Measurements from ENCODE around the gene KIAA1671.

DNA sequence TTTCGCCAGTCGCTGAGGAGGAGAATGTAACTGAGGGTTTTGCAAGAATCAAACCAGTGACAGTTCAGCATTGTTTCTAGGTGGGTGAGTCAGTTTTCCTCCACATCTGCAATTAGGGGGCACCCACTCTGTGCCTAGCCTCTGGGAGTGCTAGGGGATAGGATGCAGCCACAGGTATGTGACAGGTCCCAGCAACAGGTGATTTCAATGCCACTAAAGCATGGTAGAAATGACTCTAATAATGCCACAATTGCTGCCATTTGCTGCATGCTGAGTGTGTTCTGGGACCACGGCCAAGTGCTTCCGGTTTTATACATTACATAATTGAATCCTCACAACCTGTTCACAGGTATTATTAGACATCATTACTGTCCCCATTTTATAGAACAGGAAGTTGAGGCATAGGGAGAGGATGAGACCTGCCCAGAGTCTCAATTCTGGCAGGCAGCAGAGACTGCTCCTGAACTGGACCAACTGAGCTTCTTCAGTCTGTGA lies 267.5 kb downstream of the KIAA1671 start:
- TF ChIP-seq, protein P1, sequence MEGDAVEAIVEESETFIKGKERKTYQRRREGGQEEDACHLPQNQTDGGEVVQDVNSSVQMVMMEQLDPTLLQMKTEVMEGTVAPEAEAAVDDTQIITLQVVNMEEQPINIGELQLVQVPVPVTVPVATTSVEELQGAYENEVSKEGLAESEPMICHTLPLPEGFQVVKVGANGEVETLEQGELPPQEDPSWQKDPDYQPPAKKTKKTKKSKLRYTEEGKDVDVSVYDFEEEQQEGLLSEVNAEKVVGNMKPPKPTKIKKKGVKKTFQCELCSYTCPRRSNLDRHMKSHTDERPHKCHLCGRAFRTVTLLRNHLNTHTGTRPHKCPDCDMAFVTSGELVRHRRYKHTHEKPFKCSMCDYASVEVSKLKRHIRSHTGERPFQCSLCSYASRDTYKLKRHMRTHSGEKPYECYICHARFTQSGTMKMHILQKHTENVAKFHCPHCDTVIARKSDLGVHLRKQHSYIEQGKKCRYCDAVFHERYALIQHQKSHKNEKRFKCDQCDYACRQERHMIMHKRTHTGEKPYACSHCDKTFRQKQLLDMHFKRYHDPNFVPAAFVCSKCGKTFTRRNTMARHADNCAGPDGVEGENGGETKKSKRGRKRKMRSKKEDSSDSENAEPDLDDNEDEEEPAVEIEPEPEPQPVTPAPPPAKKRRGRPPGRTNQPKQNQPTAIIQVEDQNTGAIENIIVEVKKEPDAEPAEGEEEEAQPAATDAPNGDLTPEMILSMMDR (IDR thresholded peaks at IDR 0.05): no peak
- no peak for TF ChIP-seq POLR2A (IDR thresholded peaks at IDR 0.05)
